GM08714 (cell line): ENCODE results near the gene TMEM208.

Experiments used
- H3K4me3 ChIP-seq: fragments of 200-500 bp; sonication (Bioruptor generic); 2 replicates; pipeline ENCODE4 v1.5.1; 2014; ENCODE audit warnings: mild to moderate bottlenecking, low read length, inconsistent platforms
- ZNF274 ChIP-seq: IDR thresholded peaks from 2 replicates; pipeline ENCODE4 v1.6.1; 2012; ENCODE audit warnings: mild to moderate bottlenecking, low read depth, low read length

The TMEM208 gene

DNA sequence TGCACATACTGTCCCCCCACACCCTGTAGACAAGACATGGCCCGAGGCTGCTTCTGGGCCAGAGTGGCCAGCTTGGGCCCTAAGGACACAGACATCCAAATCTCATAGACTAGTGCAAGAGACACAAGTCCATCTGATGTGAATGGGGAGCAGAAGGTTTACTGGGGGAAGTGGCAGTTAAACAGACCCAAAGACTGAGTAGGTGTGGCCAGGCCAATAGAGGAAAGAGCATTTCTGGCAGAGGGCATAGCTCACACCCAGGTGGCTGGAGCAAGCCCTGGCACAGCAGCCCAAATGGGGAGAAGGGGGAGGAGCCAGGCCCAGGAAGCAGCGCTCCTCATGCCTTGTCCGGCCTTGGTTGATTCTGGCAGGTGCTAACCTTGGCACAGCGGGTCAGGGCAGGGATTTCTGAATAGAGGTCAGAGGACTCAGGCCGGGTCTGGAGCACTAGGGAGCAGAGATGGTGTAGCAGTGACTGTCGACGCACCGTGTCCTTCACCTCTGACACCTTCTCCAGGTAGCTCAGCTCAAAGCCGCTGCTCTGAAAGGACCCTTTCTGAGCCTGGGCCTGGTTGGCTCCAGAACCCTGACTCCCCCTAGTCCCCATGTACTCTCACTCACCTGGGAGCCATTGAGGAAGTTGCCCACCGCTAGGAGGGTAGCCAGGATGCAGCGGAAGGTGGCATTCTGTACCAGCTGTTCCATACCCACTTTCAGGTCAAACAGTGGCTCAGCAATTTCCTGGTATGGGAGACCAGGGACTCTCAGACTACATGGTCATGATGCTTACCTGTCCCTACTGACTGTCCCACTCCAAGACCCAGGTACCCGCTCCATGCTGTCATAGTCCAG is 4.1 kb downstream of the TMEM208 start:
- no peak for TF ChIP-seq ZNF274
- no peak overlapping the region for H3K4me3 ChIP-seq

GRCh38 chr16:67233596-67233995 is 6.7 kb downstream of the TMEM208 start:
- H3K4me3 ChIP-seq, result no peak overlapping the region
- no peak for TF ChIP-seq ZNF274

DNA sequence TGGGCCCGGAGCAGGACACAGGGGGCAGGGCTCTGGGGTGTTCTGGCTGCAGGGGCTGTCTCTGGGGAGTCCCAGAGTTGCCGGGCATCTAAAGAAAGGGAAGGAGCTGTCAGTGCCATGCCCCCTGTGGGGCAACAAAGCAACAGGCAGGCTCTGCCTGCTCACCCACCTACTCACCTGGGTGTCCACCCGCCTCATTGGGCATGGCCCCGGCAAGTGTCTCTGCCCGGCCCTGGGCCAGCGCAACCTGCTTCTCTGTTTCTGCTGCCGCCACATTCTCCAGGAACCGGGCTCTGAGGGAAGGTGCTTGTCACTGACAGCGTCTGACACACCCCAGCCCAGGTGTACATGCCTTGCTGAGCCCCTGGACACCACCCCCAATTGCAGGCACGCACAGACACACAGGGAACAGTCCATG is 7.3 kb downstream of the TMEM208 start:
- H3K4me3 ChIP-seq, result no peak overlapping the region
- TF ChIP-seq ZNF274, result no peak

GRCh38 chr16:67235816-67236562 is 9.1 kb downstream of the TMEM208 start:
- no peak for TF ChIP-seq ZNF274
- H3K4me3 ChIP-seq, result no peak overlapping the region

- no peak overlapping the region for H3K4me3 ChIP-seq
- no peak for TF ChIP-seq ZNF274
Measured at GRCh38 chr16:67236563-67237395, 9.8 kb downstream of the TMEM208 start.

- no peak for TF ChIP-seq ZNF274
- no peak overlapping the region for H3K4me3 ChIP-seq
Measured at GRCh38 chr16:67237396-67238277, 10.7 kb downstream of the TMEM208 start.

- H3K4me3 ChIP-seq, result no peak overlapping the region
- TF ChIP-seq ZNF274, result no peak
Measured at GRCh38 chr16:67238278-67238575, 11.3 kb downstream of the TMEM208 start.

DNA sequence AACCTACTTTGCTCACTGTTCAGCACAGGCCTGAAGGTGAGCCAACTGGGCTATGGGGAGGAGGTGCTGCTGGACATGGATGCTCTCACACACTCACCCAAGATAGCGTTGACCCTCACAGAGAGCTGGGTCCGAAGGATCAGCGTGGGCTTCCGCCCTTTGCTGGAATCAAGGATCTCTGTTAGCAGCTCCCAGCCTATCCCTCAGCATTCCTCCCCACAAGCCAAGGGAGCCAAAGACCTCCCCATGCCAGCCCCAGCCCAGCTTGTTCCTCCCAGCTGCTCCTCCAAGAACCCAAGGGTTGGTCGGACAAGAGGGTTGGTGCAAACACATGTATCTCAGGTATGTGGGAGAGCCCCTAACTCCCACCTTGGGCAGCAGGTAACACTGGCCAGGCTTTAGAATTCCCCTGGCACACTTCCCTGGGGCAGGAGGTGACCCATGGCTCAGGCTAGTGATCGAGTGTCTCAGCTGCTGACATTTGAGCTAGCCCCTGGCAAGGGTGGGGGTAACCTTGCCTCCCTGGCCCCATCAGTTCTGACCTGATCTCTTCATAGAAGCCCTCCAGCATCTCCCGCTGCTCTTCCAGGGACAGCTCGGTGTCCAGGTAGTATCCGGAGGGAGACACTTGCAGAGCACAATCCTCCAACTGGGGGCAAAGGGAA is 12.0 kb downstream of the TMEM208 start:
- no peak for TF ChIP-seq ZNF274
- H3K4me3 ChIP-seq, result no peak overlapping the region

GRCh38 chr16:67240506-67240905 is 13.6 kb downstream of the TMEM208 start:
- TF ChIP-seq ZNF274, result no peak
- no peak overlapping the region for H3K4me3 ChIP-seq

GRCh38 chr16:67241008-67241900 is 14.3 kb downstream of the TMEM208 start:
- no peak overlapping the region for H3K4me3 ChIP-seq

GRCh38 chr16:67242138-67242730 is 15.3 kb downstream of the TMEM208 start:
- H3K4me3 ChIP-seq, result no peak overlapping the region
- TF ChIP-seq ZNF274, result no peak

More at GRCh38 chr16:67241008-67241900, 14.3 kb downstream of the TMEM208 start:
- TF ChIP-seq ZNF274, result no peak

DNA sequence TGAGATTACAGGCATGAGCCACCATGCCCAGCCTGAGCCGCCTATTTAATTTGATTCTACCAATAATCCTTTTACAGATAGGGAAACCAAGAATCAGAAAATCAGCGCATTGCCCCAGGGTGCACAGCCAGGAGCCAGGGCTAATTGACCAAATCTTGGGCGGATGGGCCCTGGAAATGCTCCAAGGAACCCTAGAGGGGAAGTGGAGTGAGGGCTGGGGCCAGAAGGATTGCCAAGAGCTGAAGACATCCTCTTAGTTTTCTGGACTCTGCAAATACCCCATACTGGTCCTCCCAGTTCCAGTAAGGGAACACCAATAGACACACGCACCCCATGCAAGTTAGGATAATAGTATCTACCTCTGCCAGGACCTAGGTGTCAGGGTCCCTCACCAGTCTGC is 16.6 kb downstream of the TMEM208 start:
- no peak for TF ChIP-seq ZNF274
- H3K4me3 ChIP-seq, result peak overlapping the region; percentile 24; the same call in 1 of the 2 replicates
